Activated B cell treated with CpG ODN at 0.5 μM for 24 hours (primary cell): Measurements from ENCODE around the gene PTGS1. TPM values are rescaled to one million over a fixed set of nuclear protein-coding genes. Genes with fewer than 3 reads are reported as not detected.

ENCODE experiments used
- ATAC-seq: fragments of 200-7000 bp; cut with Tn5 transposase; one replicate; pipeline ENCODE4 v1.10.0; 2021; ENCODE audit warnings: low read depth, mild to moderate bottlenecking, moderate library complexity
- CTCF ChIA-PET: fragments of 350-600 bp; sonication (Branson Sonifier 250); formaldehyde crosslinking; loops from one replicate; lab custom pipeline; 2021; ENCODE audit warnings: antibody characterized with exemption; lab: Charles Lee
- POLR2A ChIA-PET: fragments of 350-600 bp; sonication (Branson Sonifier 250); formaldehyde crosslinking; loops from one replicate; lab custom pipeline; 2021; ENCODE audit warnings: antibody characterized with exemption; lab: Charles Lee
- DNase-seq: peaks from one replicate; pipeline ENCODE4 v3.0.0; 2022
- H3K27ac Mint-ChIP-seq: one replicate; pipeline ENCODE4 v1.8.0; 2020; ENCODE audit warnings: mixed read lengths
- H3K27me3 Mint-ChIP-seq: one replicate; pipeline ENCODE4 v1.8.0; 2021; ENCODE audit warnings: mixed read lengths
- H3K36me3 Mint-ChIP-seq: one replicate; pipeline ENCODE4 v1.8.0; 2021; ENCODE audit warnings: low read depth, mixed read lengths
- H3K4me1 Mint-ChIP-seq: one replicate; pipeline ENCODE4 v1.8.0; 2021; ENCODE audit warnings: mixed read lengths
- H3K4me3 Mint-ChIP-seq: one replicate; pipeline ENCODE4 v1.8.0; 2020; ENCODE audit warnings: mild to moderate bottlenecking, mixed read lengths
- H3K9me3 Mint-ChIP-seq: one replicate; pipeline ENCODE4 v1.8.0; 2020; ENCODE audit warnings: mixed read lengths
- CTCF ChIP-seq: fragments of 200-600 bp; IDR thresholded peaks from one replicate; pipeline ENCODE4 v1.8.0; 2022; ENCODE audit warnings: antibody characterized with exemption, mild to moderate bottlenecking
- intact Hi-C: fragments of 100-400 bp; cut with micrococcal nuclease; formaldehyde crosslinking; loops from one replicate; pipeline ENCODE4 v1.15.1; 2024
- total RNA-seq: library from RNA; stranded (reverse); gene quantifications from 2 replicates; pipeline ENCODE4 v1.2.3, GENCODE V29; 2022

Gene PTGS1
- total RNA-seq, 1 donor from 2014 or later, result 9.4 TPM

GRCh38 chr9:122338536-122338935 is 32.3 kb upstream of the PTGS1 start:
- POLR2A ChIA-PET, result no interaction called here

GRCh38 chr9:122338994-122339393 is 31.8 kb upstream of the PTGS1 start:
- DNase-seq (no peak), ATAC-seq (no peak)
- POLR2A ChIA-PET, result no interaction called here
- Mint-ChIP-seq H3K27me3 (peaks cover 11% of the 10 kb centered on the region), H3K36me3 (no peaks in the 10 kb centered on the region), H3K4me3 (no peak overlapping the region), H3K4me1 (peaks cover 7% of the 10 kb centered on the region), H3K9me3 (no peaks in the 10 kb centered on the region), H3K27ac (no peak overlapping the region)
- CTCF ChIA-PET, result interaction anchor here (1.4 kb wide), 1 partner anchor 11 kb away, joined by 3 read pairs; no protein-coding TSS in a partner anchor
- TF ChIP-seq CTCF, result no peak
- intact Hi-C loops, result no loop called here

More at GRCh38 chr9:122338536-122338935, 32.3 kb upstream of the PTGS1 start:
- peaks cover 8% of the 10 kb centered on the region for H3K27me3 Mint-ChIP-seq
- H3K36me3 Mint-ChIP-seq, result no peaks in the 10 kb centered on the region
- no peak overlapping the region for H3K4me3 Mint-ChIP-seq
- intact Hi-C loops, result no loop called here
- H3K9me3 Mint-ChIP-seq, result no peaks in the 10 kb centered on the region
- ATAC-seq (no peak), DNase-seq (no peak)
- no peak overlapping the region for H3K27ac Mint-ChIP-seq
- no peak for TF ChIP-seq CTCF
- peaks cover 7% of the 10 kb centered on the region for H3K4me1 Mint-ChIP-seq
- CTCF ChIA-PET, result interaction anchor here (1.4 kb wide), 1 partner anchor 11 kb away, joined by 3 read pairs; no protein-coding TSS in a partner anchor

- Mint-ChIP-seq H3K27me3 (peaks cover 11% of the 10 kb centered on the region), H3K9me3 (no peaks in the 10 kb centered on the region), H3K4me1 (peaks cover 7% of the 10 kb centered on the region), H3K4me3 (no peak overlapping the region), H3K27ac (no peak overlapping the region), H3K36me3 (no peaks in the 10 kb centered on the region)
- POLR2A ChIA-PET, result no interaction called here
- intact Hi-C loops, result no loop called here
- DNase-seq (no peak), ATAC-seq (no peak)
- CTCF ChIA-PET, result interaction anchor here (1.4 kb wide), 1 partner anchor 10 kb away, joined by 3 read pairs; no protein-coding TSS in a partner anchor
- no peak for TF ChIP-seq CTCF
Observed at GRCh38 chr9:122339579-122339978, 31.2 kb upstream of the PTGS1 start.

- Mint-ChIP-seq H3K36me3 (no peaks in the 10 kb centered on the region), H3K4me1 (peaks cover 7% of the 10 kb centered on the region)
- POLR2A ChIA-PET, result no interaction called here
Observed at GRCh38 chr9:122340161-122340560, 30.7 kb upstream of the PTGS1 start.

More at GRCh38 chr9:122340161-122340560, 30.7 kb upstream of the PTGS1 start:
- no peak for TF ChIP-seq CTCF
- Mint-ChIP-seq H3K27ac (no peak overlapping the region), H3K4me3 (no peak overlapping the region), H3K27me3 (peaks cover 13% of the 10 kb centered on the region), H3K9me3 (no peaks in the 10 kb centered on the region)
- CTCF ChIA-PET, result no interaction called here
- ATAC-seq, result no peak
- no peak for DNase-seq
- intact Hi-C loops, result no loop called here
